Liver (tissue), 9 donors: Measurements from ENCODE around the gene TMEM45A. TPM values are rescaled to one million over a fixed set of nuclear protein-coding genes. Genes with fewer than 3 reads are reported as not detected.
"Not testable (repeated sequence)": the region's sequence is repeated elsewhere in the genome, so short reads cannot be mapped to it uniquely, and the experiment has no call there.

ENCODE experiments used
- DNase-seq: peaks from one replicate; pipeline ENCODE4 v3.0.0-alpha.2; 2017; ENCODE audit warnings: low spot score
- H3K27ac ChIP-seq, 2 donors: one replicate each; pipeline ENCODE4 v1.7.0; 2013; ENCODE audit warnings: inconsistent platforms in 2 of 2, low read length in 2 of 2, control low read depth in 1 of 2, low read depth in 1 of 2, mild to moderate bottlenecking in 1 of 2
- H3K27me3 ChIP-seq, 4 donors: one replicate each; pipeline versions ENCODE4 v1.6.1 to v1.7.0; 2013; ENCODE audit warnings: low read length in 3 of 4, inconsistent platforms in 1 of 4, mild to moderate bottlenecking in 1 of 4, moderate library complexity in 1 of 4; ENCODE audit not compliant: control insufficient read depth in 4 of 4, insufficient read depth in 4 of 4
- H3K36me3 ChIP-seq, 4 donors: one replicate each; pipeline versions ENCODE4 v1.6.1 to v1.7.0; 2013; ENCODE audit warnings: low read length in 3 of 4, mild to moderate bottlenecking in 3 of 4, low read depth in 1 of 4, moderate library complexity in 1 of 4; ENCODE audit not compliant: control insufficient read depth in 4 of 4, insufficient read depth in 3 of 4
- H3K4me1 ChIP-seq, 4 donors: one replicate each; pipeline versions ENCODE4 v1.6.1 to v1.7.0; 2013; ENCODE audit warnings: low read length in 3 of 4, mild to moderate bottlenecking in 3 of 4, moderate library complexity in 1 of 4; ENCODE audit not compliant: control insufficient read depth in 4 of 4, insufficient read depth in 4 of 4
- H3K4me3 ChIP-seq, 3 donors: one replicate each; pipeline versions ENCODE4 v1.6.1 to v1.7.0; 2013; ENCODE audit warnings: low read length in 3 of 3, control low read depth in 1 of 3, low read depth in 1 of 3, mild to moderate bottlenecking in 1 of 3
- H3K9ac ChIP-seq, 2 donors: one replicate each; pipeline ENCODE4 v1.7.0; 2013; ENCODE audit warnings: low read length in 2 of 2, mild to moderate bottlenecking in 2 of 2, moderate library complexity in 2 of 2, control low read depth in 1 of 2, low read depth in 1 of 2
- H3K9me3 ChIP-seq, 4 donors: one replicate each; pipeline versions ENCODE4 v1.6.1 to v1.7.0; 2013; ENCODE audit warnings: low read length in 3 of 4; ENCODE audit not compliant: control insufficient read depth in 4 of 4
- EGR1 ChIP-seq, 2 donors: IDR thresholded peaks; 2 replicates each; pipeline ENCODE4 v1.6.1; 2016 to 2018; ENCODE audit warnings: antibody characterized with exemption in 2 of 2, low read depth in 2 of 2
- FOXA1 ChIP-seq: IDR thresholded peaks from 2 replicates; pipeline ENCODE4 v1.6.1; 2016; ENCODE audit warnings: antibody characterized with exemption
- JUND ChIP-seq, 2 donors: IDR thresholded peaks; 2 replicates each; pipeline ENCODE4 v1.6.1; 2016; ENCODE audit warnings: antibody characterized with exemption in 2 of 2
- NR2F2 ChIP-seq: IDR thresholded peaks from 2 replicates; pipeline ENCODE4 v1.6.1; 2016; ENCODE audit warnings: antibody characterized with exemption
- RAD21 ChIP-seq, 2 donors: IDR thresholded peaks; 2 replicates each; pipeline ENCODE4 v1.6.1; 2016; ENCODE audit warnings: antibody characterized with exemption in 2 of 2, mild to moderate bottlenecking in 2 of 2
- RXRA ChIP-seq, 2 donors: IDR thresholded peaks; 2 replicates each; pipeline ENCODE4 v1.6.1; 2017 to 2018; ENCODE audit warnings: antibody characterized with exemption in 2 of 2, mild to moderate bottlenecking in 1 of 2
- SP1 ChIP-seq: IDR thresholded peaks from 2 replicates; pipeline ENCODE4 v1.6.1; 2018; ENCODE audit warnings: antibody characterized with exemption, mild to moderate bottlenecking
- TAF1 ChIP-seq: conservative IDR thresholded peaks from 2 replicates; pipeline ENCODE4 v1.6.1; 2016; ENCODE audit warnings: antibody characterized with exemption, mild to moderate bottlenecking
- ZBTB33 ChIP-seq: IDR thresholded peaks from 2 replicates; pipeline ENCODE4 v1.6.1; 2016; ENCODE audit warnings: antibody characterized with exemption
- WGBS: extraction: QIAGEN DNeasy Blood & Tissue Kit; methylation state at CpG from one replicate; pipeline ENCODE4 v1.1.7; 2013; 5-methylcytosine and 5-hydroxymethylcytosine counted together
- polyA plus RNA-seq, 2 donors: library from polyadenylated mRNA; stranded (reverse) in 1 of 2; unstranded in 1 of 2; fragments of 200-250 nt in 1 of 2; fragments of >200 nt in 1 of 2; fragmentation: Nextera tagmentation in 1 of 2; extraction: Ambion mirVana in 1 of 2; gene quantifications; one replicate each; pipeline versions ENCODE4 v1.2.1 to v1.2.3, GENCODE V29; 2013 to 2015
- total RNA-seq, 2 donors: library from RNA; depleted of rRNA; stranded (reverse); fragments of >200 nt; gene quantifications; one replicate each; pipeline ENCODE4 v1.2.3, GENCODE V29; 2014
- TF ChIP-seq, protein P1 (sequence below): IDR thresholded peaks from 2 replicates; pipeline ENCODE4 v1.6.1; 2016; ENCODE audit warnings: antibody characterized with exemption, mild to moderate bottlenecking
- TF ChIP-seq, protein P2 (sequence below): IDR thresholded peaks from 2 replicates; pipeline ENCODE4 v1.6.1; 2016; ENCODE audit warnings: antibody characterized with exemption
- TF ChIP-seq, protein P3 (sequence below): fragments of 150-350 bp; IDR thresholded peaks from 2 replicates; pipeline ENCODE4 v1.5.1; 2017; ENCODE audit warnings: improper control_type of control experiment, low read depth, low read length; ENCODE audit not compliant: missing input control
- TF ChIP-seq, protein P4 (sequence below): IDR thresholded peaks from 2 replicates; pipeline ENCODE4 v1.6.1; 2016; ENCODE audit warnings: antibody characterized with exemption
- donor health status: healthy.
- donor health status: healthy.
- donor health status: healthy.
- donor health status: healthy.
- donor health status: healthy.

TMEM45A gene
- total and polyA plus RNA-seq, 4 donors = 7.1 to 65.8 (median 45.1) TPM

DNA sequence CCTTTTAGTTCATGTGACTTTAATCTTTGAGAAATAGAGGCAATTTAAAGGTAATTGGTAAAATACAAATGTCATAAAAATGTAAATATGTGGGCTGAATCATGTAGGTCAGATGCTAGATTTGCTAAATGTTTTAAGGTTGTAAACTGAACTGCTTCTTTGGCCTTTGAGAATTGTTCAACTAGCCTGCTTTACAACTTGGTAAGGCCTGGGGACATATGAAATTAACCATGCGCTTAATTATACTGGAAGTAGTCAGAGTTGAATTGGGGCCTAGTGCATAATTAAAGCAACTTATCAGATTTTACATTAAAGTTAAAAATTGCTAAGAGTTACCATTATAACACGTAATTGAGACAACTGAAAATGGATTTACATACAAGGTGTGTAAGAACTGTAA lies 21.0 kb upstream of the TMEM45A start:
- 94% methylated on average over 2 of the region's 2 CpGs for WGBS
- DNase-seq = no peak
- H3K27me3 ChIP-seq = no peaks in the 10 kb centered on the region
- no peaks in the 10 kb centered on the region for H3K36me3 ChIP-seq
- H3K4me3 ChIP-seq = no peak overlapping the region
- TF ChIP-seq RAD21 (IDR thresholded peaks at IDR 0.05) = no peak
- TF ChIP-seq SP1 = no peak
- no peak for TF ChIP-seq RXRA (IDR thresholded peaks at IDR 0.05)
- TF ChIP-seq, protein P1, sequence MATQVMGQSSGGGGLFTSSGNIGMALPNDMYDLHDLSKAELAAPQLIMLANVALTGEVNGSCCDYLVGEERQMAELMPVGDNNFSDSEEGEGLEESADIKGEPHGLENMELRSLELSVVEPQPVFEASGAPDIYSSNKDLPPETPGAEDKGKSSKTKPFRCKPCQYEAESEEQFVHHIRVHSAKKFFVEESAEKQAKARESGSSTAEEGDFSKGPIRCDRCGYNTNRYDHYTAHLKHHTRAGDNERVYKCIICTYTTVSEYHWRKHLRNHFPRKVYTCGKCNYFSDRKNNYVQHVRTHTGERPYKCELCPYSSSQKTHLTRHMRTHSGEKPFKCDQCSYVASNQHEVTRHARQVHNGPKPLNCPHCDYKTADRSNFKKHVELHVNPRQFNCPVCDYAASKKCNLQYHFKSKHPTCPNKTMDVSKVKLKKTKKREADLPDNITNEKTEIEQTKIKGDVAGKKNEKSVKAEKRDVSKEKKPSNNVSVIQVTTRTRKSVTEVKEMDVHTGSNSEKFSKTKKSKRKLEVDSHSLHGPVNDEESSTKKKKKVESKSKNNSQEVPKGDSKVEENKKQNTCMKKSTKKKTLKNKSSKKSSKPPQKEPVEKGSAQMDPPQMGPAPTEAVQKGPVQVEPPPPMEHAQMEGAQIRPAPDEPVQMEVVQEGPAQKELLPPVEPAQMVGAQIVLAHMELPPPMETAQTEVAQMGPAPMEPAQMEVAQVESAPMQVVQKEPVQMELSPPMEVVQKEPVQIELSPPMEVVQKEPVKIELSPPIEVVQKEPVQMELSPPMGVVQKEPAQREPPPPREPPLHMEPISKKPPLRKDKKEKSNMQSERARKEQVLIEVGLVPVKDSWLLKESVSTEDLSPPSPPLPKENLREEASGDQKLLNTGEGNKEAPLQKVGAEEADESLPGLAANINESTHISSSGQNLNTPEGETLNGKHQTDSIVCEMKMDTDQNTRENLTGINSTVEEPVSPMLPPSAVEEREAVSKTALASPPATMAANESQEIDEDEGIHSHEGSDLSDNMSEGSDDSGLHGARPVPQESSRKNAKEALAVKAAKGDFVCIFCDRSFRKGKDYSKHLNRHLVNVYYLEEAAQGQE = no peak
- TF ChIP-seq, protein P2, sequence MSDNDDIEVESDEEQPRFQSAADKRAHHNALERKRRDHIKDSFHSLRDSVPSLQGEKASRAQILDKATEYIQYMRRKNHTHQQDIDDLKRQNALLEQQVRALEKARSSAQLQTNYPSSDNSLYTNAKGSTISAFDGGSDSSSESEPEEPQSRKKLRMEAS = no peak
- no peak for TF ChIP-seq TAF1
- TF ChIP-seq EGR1 (IDR thresholded peaks at IDR 0.05; ENCODE audit: low read depth in 2 of 2) = no peak
- TF ChIP-seq NR2F2 = no peak
- TF ChIP-seq FOXA1 = no peak
- TF ChIP-seq JUND (IDR thresholded peaks at IDR 0.05) = no peak
- TF ChIP-seq, protein P3, sequence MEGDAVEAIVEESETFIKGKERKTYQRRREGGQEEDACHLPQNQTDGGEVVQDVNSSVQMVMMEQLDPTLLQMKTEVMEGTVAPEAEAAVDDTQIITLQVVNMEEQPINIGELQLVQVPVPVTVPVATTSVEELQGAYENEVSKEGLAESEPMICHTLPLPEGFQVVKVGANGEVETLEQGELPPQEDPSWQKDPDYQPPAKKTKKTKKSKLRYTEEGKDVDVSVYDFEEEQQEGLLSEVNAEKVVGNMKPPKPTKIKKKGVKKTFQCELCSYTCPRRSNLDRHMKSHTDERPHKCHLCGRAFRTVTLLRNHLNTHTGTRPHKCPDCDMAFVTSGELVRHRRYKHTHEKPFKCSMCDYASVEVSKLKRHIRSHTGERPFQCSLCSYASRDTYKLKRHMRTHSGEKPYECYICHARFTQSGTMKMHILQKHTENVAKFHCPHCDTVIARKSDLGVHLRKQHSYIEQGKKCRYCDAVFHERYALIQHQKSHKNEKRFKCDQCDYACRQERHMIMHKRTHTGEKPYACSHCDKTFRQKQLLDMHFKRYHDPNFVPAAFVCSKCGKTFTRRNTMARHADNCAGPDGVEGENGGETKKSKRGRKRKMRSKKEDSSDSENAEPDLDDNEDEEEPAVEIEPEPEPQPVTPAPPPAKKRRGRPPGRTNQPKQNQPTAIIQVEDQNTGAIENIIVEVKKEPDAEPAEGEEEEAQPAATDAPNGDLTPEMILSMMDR = no peak
- TF ChIP-seq ZBTB33 = no peak
- TF ChIP-seq, protein P4, sequence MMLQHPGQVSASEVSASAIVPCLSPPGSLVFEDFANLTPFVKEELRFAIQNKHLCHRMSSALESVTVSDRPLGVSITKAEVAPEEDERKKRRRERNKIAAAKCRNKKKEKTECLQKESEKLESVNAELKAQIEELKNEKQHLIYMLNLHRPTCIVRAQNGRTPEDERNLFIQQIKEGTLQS = no peak
- peaks cover 0 to 2% (median 0%) of the 10 kb centered on the region in 4 donors for H3K9me3 ChIP-seq
- H3K4me1 ChIP-seq = no peaks in the 10 kb centered on the region
- H3K27ac ChIP-seq = no peak overlapping the region
- H3K9ac ChIP-seq = no peak overlapping the region

DNA sequence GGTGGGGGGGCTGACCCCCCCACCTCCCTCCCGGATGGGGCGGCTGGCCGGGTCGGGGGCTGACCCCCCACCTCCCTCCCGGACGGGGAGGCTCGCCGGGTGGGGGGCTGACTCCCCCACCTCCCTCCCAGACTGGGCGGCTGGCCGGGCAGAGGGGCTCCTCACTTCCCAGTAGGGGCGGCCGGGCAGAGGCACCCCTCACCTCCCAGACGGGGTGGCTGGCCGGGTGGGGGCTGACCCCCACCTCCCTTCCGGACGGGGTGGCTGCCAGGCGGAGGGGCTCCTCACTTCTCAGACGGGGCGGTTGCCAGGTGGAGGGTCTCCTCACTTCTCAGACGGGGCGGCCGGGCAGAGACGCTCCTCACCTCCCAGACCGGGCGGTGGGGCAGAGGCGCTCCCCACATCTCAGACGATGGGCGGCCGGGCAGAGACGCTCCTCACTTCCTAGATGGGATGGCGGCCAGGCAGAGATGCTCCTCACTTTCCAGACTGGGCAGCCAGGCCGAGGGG lies 14.5 kb upstream of the TMEM45A start:
- not testable (repeated sequence) for H3K27ac ChIP-seq, H3K36me3 ChIP-seq, H3K9ac ChIP-seq, H3K27me3 ChIP-seq, H3K4me1 ChIP-seq, H3K9me3 ChIP-seq, H3K4me3 ChIP-seq, DNase-seq
- WGBS = 95% methylated on average over 32 of the region's 32 CpGs

DNA sequence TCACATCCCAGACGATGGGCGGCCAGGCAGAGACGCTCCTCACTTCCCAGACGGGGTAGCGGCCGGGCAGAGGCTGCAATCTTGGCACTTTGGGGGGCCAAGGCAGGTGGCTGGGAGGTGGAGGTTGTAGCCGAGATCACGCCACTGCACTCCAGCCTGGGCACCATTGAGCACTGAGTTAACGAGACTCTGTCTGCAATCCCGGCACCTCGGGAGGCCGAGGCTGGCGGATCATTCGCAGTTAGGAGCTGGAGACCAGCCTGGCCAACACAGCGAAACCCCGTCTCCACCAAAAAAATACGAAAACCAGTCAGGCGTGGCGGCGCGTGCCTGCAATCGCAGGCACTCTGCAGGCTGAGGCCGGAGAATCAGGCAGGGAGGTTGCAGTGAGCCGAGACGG lies 13.9 kb upstream of the TMEM45A start:
- DNase-seq, H3K9me3 ChIP-seq: not testable (repeated sequence)

More for the DNA sequence above, 13.9 kb upstream of the TMEM45A start:
- not testable (repeated sequence) for H3K27ac ChIP-seq, H3K27me3 ChIP-seq, H3K9ac ChIP-seq, H3K4me1 ChIP-seq, H3K36me3 ChIP-seq, H3K4me3 ChIP-seq
- 96% methylated on average over 25 of the region's 25 CpGs for WGBS
